ENCODE results near the gene PPP2R1A.

DNA sequence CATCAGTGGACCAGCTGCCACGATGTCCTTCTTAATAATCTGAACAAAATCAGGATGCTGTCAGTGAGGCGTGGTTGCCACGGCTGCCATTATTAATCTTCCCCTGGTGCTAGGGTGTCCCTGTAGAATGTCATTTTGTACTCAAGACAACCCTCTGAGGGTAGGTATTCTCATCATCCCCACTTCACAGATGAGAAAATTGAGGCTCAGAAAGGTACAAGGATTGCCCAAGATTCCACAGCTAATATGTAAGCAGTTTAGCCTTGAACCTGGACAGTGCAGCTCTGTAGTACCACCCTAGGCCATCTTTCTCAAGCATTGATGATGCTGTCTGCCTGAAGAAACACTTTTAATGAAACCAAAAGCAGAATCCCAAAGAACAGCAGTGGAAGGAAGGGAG is 8.1 kb downstream of the PPP2R1A start:
- TF ChIP-seq, protein P1, sequence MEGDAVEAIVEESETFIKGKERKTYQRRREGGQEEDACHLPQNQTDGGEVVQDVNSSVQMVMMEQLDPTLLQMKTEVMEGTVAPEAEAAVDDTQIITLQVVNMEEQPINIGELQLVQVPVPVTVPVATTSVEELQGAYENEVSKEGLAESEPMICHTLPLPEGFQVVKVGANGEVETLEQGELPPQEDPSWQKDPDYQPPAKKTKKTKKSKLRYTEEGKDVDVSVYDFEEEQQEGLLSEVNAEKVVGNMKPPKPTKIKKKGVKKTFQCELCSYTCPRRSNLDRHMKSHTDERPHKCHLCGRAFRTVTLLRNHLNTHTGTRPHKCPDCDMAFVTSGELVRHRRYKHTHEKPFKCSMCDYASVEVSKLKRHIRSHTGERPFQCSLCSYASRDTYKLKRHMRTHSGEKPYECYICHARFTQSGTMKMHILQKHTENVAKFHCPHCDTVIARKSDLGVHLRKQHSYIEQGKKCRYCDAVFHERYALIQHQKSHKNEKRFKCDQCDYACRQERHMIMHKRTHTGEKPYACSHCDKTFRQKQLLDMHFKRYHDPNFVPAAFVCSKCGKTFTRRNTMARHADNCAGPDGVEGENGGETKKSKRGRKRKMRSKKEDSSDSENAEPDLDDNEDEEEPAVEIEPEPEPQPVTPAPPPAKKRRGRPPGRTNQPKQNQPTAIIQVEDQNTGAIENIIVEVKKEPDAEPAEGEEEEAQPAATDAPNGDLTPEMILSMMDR (conservative IDR thresholded peaks at IDR 0.05 in 1 of 2, IDR thresholded peaks at IDR 0.05 in 1 of 2; ENCODE audit: extremely low read depth in 1 of 2, insufficient read depth in 1 of 2, low read depth in 1 of 2, low read length in 2 of 2), result no peak
- TF ChIP-seq EZH2 (IDR thresholded peaks at IDR 0.05; ENCODE audit: borderline replicate concordance, low read length), result no peak

Data from mammary epithelial cell (primary cell).